Measurements from ENCODE around the gene PRRC2B.
"Not testable (repeated sequence)": the region's sequence is repeated elsewhere in the genome, so short reads cannot be mapped to it uniquely, and the experiment has no call there.

PRRC2B gene

DNA sequence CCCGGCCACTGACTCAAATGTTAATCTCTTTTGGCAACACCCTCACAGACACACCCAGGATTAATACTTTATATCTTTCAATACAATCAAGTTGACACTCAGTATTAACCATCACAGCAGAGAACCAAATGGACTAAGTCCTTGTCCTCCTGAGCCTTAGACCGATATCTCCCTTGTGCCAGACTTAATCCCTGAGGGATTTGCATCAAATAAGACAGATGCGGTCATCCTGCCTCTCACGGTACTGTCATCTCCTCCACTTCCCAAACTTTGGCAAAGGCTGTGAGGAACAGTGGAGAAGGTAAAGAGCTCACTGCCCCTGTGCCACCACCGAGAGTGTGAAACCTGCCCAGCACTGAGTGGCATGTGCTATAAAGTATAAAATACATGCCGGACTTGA is 6.5 kb upstream of the PRRC2B start:
- DNase-seq (ENCODE audit: low spot score), result no peak

GRCh38 chr9:131391020-131391419 is 2.9 kb upstream of the PRRC2B start:
- DNase-seq (ENCODE audit: low spot score), result no peak

DNA sequence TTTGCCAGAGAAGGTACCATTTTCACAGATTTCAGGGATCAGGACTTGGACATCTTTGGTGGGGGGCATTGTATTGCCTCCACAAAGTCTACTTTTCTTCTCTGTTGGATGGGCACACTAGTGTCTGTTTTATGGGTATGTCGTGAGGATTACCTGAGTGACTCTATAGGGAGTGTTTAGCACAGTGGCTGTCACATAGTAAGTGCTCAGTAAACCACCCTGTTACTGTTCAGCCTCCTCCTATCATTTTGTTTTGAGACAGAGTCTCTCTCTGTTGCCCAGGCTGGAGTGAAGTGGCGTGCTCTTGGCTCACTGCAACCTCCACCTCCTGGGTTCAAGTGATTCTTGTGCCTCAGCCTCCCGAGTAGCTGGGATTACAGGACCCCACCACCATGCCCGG is 2.4 kb upstream of the PRRC2B start:
- DNase-seq (ENCODE audit: low spot score), result no peak

DNA sequence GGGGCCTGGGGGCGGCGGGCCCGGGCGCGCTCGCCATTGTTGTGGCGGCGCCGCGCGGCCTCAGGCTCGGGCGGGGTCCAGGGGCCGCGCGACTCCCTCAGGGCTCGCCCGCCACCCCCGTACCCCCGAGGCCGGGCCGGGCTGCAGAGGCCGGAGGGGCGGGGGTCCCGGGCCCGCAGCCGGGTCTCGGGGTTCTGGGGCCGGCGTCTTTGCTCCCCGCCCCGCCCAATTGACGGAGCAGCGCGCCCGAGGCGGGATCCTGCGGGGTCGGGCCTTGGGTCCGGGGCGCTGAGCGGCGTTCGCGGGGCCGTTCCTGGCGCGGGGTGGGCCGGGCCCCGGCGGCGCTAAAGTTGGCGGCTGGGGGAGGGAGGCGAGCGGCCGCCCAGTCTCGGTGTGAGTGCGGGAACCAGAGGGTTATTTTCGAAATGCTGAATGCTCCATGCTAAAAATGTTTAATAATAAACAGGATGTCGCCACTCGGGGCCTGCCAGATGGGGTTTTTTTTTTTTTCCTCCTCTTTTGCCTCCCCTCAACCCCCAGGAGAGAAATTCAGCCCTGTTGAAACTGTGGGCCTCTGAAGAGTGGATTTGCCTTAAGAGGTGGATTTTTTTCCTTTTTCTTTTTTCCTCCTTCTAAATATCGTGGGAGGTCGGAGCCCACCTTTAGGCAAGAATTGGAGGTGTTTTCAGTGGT is 724 bp downstream of the PRRC2B start:
- peak; percentile 46 for DNase-seq (ENCODE audit: low spot score)

DNA sequence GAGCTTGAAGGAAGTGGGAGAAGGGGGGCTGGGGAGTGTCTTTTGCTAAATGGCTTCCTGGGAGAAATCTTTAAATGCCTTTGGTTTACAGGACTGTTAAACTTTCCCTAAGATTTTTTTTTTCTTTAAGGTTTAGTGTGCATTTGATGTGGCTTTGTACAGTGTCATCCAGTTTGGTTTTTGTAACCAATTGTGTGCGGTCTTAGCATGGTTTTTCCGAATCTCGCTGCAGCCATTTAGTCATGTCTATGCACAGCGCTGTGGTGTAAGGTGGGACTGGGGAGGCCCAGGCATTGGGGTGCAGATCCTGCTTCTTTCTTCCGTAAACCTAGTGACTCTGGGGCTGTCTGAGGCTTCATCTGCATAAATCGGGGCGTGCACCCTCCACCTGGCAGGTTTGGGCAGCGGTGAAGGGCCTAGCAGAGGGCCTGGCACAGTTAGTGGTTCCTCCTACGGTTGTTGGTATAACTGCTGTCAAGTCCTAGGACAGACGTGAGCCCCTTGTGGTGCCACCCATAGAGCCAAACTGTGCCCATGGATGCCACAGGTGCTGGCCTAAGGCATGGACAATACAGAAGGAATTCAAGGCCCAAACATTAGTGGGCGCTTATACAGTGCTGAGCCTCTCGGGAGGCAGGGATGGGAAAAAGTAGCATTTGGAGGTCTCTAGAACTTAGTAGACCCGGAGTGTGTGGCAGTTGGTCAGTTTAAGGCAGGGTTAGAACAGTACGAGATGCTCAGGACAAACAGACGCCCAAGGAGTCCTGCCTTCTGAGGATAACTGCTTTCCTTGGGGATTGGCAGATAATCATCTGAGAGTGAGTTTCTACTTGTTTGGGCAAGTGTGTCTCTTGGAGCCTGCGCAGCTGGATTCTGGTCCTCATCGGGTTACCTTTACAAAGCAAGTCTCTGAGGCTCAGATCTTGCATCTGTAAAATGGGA is 1.5 kb downstream of the PRRC2B start:
- peak; percentile 71 for DNase-seq (ENCODE audit: low spot score)

DNA sequence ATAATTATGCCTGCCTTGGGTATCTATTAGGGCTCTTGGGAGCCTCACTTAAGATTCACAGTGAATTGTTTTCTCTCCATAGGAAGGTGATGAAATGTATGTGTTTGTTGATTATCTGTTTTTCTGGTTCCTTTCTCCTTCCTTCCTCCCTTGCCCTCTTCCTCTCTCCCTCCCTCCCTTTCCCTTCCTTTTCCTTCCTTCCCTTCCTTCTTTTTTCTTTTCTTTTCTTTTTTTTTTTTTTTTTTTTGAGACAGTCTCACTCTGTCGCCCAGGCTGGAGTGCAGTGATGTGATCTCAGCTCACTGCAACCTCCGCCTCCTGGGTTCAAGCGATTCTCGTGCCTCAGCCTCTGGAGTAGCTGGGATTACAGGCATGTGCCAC is 2.2 kb downstream of the PRRC2B start:
- not testable (repeated sequence) for DNase-seq (ENCODE audit: low spot score)

GRCh38 chr9:131396626-131397025 is 2.7 kb downstream of the PRRC2B start:
- DNase-seq (ENCODE audit: low spot score), result peak; percentile 43

GRCh38 chr9:131397100-131397790 is 3.4 kb downstream of the PRRC2B start:
- peak; percentile 42 for DNase-seq (ENCODE audit: low spot score)

DNA sequence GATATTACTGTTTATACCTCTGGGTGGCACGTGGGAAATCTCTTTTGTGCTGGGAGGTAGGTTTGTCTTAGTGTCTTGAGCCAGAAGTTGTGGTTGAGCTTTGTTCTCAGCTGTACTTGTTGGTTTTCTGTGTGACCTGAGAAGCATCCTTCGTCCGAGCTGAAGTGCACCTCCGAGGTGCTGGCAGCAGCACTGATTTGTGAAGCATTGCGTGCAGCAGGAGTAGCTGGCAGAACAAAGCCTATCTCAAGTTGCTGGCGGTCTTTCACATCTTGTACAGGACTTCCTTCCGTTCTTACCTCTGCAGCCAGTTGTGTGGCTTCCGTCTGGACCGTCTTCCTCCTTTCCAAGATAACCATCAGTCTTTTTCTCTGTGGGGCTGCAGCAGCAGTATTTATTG is 4.3 kb downstream of the PRRC2B start:
- DNase-seq (ENCODE audit: low spot score), result no peak

- DNase-seq (ENCODE audit: low spot score), result no peak
Observed at GRCh38 chr9:131399972-131400371, 6.1 kb downstream of the PRRC2B start.

DNA sequence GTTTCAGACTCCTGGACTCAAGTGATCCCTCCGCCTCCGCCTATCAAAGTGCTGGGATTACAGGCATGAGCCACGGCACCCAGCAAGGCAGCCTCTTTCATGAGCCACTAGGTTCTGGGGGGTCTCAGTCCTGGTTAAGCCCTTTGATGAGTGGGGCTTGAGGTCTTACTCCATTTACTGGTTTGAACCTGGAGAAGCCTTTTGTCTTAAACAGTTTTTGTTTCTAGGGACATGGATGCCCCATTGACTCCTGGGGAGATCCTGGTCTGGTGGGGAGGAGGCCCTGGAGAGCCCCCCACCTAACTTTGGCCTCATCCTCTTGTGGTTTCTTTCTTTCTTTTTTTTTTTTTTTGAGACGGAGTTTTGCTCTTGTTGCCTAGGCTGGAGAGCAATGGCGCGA is 6.7 kb downstream of the PRRC2B start:
- DNase-seq (ENCODE audit: low spot score), result no peak

GRCh38 chr9:131402073-131402472 is 8.2 kb downstream of the PRRC2B start:
- DNase-seq (ENCODE audit: low spot score), result peak; percentile 93

DNA sequence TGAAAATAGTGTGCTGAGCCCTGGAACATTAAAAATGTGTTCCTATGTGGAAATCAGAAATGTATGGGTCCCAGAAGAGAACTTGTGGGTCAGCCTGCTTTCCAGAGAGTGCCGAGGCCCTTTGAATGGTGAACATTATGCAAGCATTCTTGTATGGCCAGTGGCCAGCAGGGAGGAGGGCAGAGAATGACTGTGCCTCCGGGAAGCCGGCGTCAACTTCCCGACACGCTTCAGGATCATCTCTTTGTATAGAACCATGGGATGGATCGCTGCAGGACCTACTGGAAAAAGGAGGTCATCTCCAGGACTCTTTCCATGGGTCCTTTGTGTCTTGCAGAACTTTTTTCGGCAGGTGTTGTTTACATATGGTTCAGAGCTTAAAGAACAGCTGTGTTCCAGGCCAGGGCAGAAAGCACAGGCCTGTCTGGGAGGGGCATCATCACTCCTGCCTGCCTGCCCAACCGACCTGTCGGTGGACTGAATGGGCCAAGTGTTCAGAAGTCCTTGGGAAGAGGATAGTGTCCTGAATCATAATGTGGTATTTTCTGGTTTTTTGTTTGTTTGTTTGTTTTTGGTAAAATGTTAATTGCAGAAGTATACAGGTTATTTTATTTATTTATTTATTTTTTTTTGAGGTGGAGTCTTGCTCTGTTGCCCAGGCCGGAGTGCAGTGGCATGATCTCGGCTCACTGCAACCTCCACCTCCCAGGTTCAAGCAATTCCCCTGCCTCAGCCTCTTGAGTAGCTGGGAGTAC is 9.0 kb downstream of the PRRC2B start:
- DNase-seq (ENCODE audit: low spot score), result peak; percentile 91

DNA sequence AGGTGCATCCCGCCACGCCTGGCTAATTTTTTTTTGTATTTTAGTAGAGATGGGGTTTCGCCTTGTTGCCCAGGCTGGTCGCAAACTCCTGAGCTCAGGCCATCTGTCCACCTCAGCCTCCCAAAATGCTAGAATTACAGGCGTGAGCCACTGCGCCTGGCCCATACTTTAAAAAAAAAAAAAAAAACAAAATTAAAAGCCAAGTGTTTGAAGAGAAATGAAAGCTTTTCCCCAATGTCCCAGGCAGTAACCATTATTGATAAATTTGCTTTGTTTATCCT is 9.5 kb downstream of the PRRC2B start:
- DNase-seq (ENCODE audit: low spot score), result no peak

DNA sequence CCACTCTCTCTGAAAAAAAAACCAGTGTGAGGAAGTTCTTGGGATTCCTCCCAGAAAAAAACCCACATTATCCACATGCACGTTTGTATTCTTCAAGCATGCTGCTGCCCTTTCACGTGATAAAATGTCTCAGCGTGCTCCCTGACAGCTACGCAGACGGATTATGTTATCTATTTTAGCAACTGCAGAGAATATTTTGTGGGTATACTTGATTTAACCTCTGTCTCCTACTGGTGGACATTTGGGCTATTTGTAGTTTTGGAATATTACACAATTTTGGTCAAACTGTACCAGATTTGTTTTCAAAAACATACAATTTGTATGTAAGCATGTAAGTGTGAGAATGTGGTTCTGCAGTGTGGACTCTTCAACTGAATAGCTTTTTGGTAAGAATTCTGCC is 10.7 kb downstream of the PRRC2B start:
- DNase-seq (ENCODE audit: low spot score), result no peak

DNA sequence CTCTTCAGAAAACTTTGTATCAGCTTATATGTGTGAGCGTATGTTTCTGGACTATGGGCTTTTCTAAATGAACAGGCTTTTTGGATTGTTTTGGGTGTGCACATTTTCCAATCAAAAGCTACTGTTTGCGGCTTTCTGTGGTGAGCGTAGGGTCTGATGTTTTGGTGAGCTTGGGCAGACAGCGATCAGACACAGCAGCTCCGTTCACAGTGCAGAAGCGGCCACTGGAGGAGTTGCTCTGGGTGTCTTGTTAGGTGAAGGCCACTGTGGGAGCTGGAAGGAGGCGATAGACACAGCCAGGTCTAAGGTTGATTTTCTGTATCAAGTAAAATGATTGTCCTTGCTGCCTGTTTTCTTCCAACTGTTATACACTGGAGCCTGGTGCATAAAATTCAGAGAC is 11.1 kb downstream of the PRRC2B start:
- DNase-seq (ENCODE audit: low spot score), result no peak

DNA sequence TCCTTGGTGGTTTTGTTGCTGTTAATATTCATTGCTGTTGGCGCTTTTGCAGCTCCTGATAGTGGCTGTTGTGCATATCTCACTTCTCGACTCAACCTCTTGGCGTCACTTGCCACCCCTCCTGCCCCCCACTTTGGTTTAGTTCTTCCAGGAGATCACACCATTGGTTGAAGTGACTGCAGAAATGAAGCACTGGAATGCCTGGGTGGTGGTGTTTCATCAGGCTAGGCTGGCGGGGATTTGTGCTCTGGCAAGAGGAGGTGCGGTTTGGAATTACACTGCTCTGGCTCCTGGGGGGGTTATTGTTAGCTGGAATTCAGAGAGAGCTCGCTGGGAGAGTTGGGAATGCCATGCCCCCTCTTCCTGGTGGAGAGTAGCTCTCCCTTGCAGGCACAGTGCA is 11.5 kb downstream of the PRRC2B start:
- DNase-seq (ENCODE audit: low spot score), result no peak

DNA sequence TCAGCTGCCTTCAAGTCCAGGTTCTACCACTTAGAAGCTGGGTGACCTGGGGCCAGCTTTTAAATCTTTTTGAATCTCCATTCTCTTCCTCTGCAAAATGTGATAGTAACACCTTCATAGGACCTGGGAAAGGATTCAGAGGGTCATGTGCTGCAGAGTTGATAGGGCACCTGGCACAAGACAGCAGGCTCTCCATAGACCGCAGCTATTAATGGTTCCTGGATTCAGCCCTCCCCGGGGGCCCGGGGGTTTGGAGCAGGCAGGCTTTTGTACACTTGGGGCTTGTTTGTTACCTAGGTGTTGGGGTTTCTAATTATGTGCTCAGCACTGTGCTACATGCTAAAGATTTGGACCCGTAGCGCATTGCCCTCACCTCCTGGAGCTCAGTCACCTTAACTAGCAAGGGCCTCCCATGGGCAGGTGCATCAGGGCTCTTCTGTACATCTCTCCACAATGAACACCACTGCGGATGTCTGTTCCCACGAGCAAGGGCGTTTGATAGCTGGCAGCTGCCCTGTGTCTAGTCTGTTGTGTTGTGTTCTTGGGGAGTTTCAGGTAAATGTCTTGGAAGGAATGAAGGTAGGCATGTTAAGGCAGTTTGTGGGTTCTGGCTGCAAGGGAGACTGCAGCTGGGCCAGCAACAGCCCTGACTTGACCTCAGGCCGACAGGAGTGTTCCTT is 12.1 kb downstream of the PRRC2B start:
- no peak for DNase-seq (ENCODE audit: low spot score)

GRCh38 chr9:131406563-131407436 is 12.9 kb downstream of the PRRC2B start:
- DNase-seq (ENCODE audit: low spot score), result no peak

DNA sequence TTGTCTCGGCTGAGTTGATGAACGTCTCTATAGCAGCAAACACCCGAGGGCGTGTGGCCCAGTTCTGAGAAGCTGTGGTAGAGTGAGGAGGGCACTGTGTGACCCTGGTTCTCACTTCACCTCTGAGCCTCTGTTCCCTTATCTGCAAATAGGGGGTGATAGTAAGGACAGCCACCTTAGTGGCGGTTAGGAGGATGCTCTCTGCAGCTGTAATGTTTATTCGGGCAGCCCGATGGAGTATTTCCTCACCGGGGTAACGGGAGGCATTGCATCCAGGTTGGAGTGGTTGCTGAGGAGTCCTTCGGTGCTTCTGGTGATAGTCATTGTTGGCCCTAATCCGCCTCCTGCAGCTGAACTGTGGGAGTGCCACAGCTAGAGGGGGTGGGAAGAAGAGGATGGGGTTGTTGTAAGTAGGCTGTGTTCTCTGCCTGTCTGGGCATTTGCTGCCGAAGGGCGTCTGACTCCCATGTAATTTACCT is 13.9 kb downstream of the PRRC2B start:
- DNase-seq (ENCODE audit: low spot score), result no peak
